RWPE1 (cell line): ENCODE measurements around the gene NMB.

Source experiments
- CTCF ChIA-PET: fragments of 350-600 bp; sonication (Branson Sonifier 250); formaldehyde crosslinking; extraction: SDS; loops from one replicate; lab custom pipeline; 2021; lab: Yijun Ruan, JAX
- POLR2A ChIA-PET: fragments of 400-600 bp; formaldehyde crosslinking; extraction: SDS; loops from one replicate; lab custom pipeline; 2020; ENCODE audit warnings: antibody characterized with exemption; ENCODE audit not compliant: low non-redundant PET; lab: Yijun Ruan, JAX
- DNase-seq: peaks from one replicate; pipeline ENCODE4 v3.0.0; 2012; ENCODE audit warnings: low spot score
- H3K27ac ChIP-seq: fragments of 450-650 bp; 2 replicates; pipeline ENCODE4 v1.5.1; 2017
- CTCF ChIP-seq: fragments of 450-650 bp; conservative IDR thresholded peaks from 2 replicates; pipeline ENCODE4 v1.5.1; 2017; ENCODE audit warnings: low read depth, mild to moderate bottlenecking

The NMB gene, protein sequence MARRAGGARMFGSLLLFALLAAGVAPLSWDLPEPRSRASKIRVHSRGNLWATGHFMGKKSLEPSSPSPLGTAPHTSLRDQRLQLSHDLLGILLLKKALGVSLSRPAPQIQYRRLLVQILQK

DNA sequence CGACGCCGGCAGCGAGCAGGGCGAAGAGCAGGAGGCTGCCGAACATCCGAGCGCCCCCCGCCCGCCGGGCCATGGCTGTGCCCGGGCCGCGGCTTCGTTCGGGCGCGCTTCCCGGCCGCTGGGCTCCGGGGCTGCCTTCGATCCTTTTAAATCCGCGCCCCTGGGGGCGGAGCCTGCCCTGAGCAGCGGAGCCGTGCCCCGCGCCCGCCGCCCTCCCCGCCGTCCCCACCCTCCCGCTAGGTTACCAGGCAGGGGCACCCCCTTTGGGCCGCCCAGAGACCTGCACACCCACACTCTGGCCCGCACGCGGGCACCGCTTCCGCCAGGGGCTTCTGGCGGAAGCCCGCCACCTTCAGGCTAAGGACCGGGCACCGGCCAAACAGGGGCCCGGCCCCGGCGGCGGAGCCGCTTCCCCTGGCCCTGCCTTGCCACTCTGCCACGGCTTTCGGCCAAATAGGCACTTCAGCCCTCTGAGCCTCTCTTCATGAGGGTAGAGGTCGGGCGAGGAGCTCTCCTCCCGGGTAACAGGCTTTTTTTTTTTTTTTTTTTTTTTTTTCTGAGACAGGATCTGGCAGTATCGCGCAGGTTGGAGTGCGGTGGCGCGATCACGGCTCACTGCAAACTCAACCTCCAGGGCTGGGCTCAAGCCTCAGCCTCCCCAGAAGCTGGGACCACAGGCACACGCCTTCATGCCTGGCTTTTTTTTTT, at the start of gene NMB:
NMB (minus strand) TSS at position 120 of the 708 bp plus-strand sequence; CDS start at position 73, 47 bp downstream.
- peak; percentile 73 for TF ChIP-seq CTCF
- ChIA-PET POLR2A (interaction anchor here (0.6 to 0.7 kb wide), 2 partner anchors 27 to 124 kb away, joined by 3 to 7 read pairs; no protein-coding TSS in a partner anchor), CTCF (interaction anchor here (0.6 to 1.3 kb wide), 10 partner anchors 9 to 1097 kb away, joined by 3 to 7 read pairs (median 5); no protein-coding TSS in a partner anchor)
- peak within 1 kb of the TSS; percentile 77 for H3K27ac ChIP-seq
- peak; percentile 85 for DNase-seq

DNA sequence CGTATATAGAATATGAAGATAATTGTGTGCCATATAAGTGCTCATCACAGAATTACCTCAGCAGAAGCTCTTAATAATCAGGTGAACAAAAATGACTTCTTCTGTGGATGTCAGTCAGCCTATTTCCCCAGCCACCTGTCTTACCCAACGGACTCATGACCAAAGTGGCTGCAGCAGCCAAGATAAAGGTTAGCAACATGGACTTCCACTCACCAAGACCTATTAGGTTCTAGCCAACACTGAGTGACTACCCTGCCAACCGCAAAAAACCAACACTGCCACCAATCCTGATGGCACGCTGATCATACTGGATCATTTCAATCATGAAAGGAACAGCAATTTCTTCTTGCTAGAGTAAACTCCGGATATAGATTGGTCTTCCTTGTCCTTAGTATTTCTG, 45.8 kb upstream of the NMB start:
- POLR2A ChIA-PET: no interaction called here
- CTCF ChIA-PET: interaction anchor here (0.7 kb wide), 1 partner anchor 106 kb away, joined by 5 read pairs; no protein-coding TSS in a partner anchor

GRCh38 chr15:84702961-84703482, 45.0 kb upstream of the NMB start:
- no peak for TF ChIP-seq CTCF
- ChIA-PET POLR2A (no interaction called here), CTCF (interaction anchor here (0.7 kb wide), 1 partner anchor 107 kb away, joined by 5 read pairs; no protein-coding TSS in a partner anchor)
- no peak overlapping the region for H3K27ac ChIP-seq
- no peak for DNase-seq

More for the DNA sequence above, 45.8 kb upstream of the NMB start:
- no peak for DNase-seq
- no peak for TF ChIP-seq CTCF
- no peak overlapping the region for H3K27ac ChIP-seq

GRCh38 chr15:84699538-84700191, 41.7 kb upstream of the NMB start:
- ChIA-PET POLR2A (no interaction called here), CTCF (interaction anchor here (0.5 kb wide), 1 partner anchor 359 kb away, joined by 5 read pairs; no protein-coding TSS in a partner anchor)
- DNase-seq: no peak
- H3K27ac ChIP-seq: no peak overlapping the region
- no peak for TF ChIP-seq CTCF

DNA sequence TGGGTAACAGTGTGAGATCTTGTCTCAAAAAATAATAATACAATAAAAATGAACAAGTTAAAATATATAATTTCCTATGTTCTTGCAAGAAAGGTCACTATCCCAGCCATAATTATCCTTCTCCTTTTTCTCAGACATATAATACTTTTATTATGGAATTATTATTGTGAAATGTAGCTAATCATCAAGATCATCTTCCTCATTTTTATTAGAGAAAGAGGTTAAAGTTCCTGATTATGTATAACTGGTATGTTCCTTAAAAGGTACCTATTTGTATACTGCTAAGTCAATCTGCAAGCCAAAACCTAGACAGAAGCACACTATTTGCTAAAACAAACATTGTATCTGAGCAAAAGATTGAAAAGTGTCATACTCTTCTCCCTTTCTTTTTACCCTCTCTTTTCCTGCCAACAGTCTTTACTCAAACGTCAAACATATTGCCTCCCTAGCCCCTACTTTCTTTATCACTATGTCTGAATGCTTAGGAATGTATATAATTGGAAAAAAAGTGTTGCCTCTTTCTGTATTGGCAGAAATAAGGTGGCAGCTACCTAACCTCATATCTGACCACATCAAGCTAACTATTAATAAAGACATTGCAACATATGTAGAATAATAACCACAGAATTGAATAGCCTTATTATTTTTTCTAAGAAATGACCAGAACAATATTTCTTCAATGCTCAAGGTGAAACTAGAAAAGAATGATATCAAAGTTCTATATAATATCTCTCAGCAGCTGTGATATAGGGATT, 39.4 kb upstream of the NMB start:
- ChIA-PET CTCF (interaction anchor here (0.7 kb wide), 1 partner anchor 89 kb away, joined by 3 read pairs; no protein-coding TSS in a partner anchor), POLR2A (no interaction called here)
- no peak for TF ChIP-seq CTCF
- DNase-seq: no peak
- H3K27ac ChIP-seq: no peak overlapping the region
